Measurements from ENCODE around the gene UTP14C.
"Not testable (repeated sequence)": the region's sequence is repeated elsewhere in the genome, so short reads cannot be mapped to it uniquely, and the experiment has no call there.

The UTP14C gene

GRCh38 chr13:51984904-51985303, 39.6 kb upstream of the UTP14C start:
- H2BK120ac ChIP-seq (ENCODE audit: insufficient read depth, low read length, poor library complexity); H2AK5ac ChIP-seq (ENCODE audit: low read length); H3K23ac ChIP-seq (ENCODE audit: low read length); H4K8ac ChIP-seq (ENCODE audit: low read depth, low read length); H3K27ac ChIP-seq (ENCODE audit: low read depth, low read length); DNase-seq; H4K91ac ChIP-seq (ENCODE audit: low read depth, low read length); H3K4me1 ChIP-seq (ENCODE audit: control insufficient read depth in 1 of 2, insufficient read depth in 2 of 2, low read length in 2 of 2); H3K9ac ChIP-seq (ENCODE audit: low read length); H3K79me2 ChIP-seq (ENCODE audit: control insufficient read depth, insufficient read depth, low read length, poor library complexity); H2BK5ac ChIP-seq (ENCODE audit: low read depth, low read length, poor library complexity); H3K79me1 ChIP-seq (ENCODE audit: low read length); H3K9me3 ChIP-seq (ENCODE audit: insufficient read depth, low read depth, low read length); H3K4me2 ChIP-seq (ENCODE audit: low read length); H3K18ac ChIP-seq (ENCODE audit: low read length); H3K27me3 ChIP-seq (ENCODE audit: insufficient read depth, low read length); H2BK12ac ChIP-seq (ENCODE audit: low read length); H3K4me3 ChIP-seq (ENCODE audit: low read depth, low read length); H4K12ac ChIP-seq (ENCODE audit: low read depth, low read length); H2AFZ ChIP-seq (ENCODE audit: insufficient read depth, low read length, poor library complexity); H3K4ac ChIP-seq (ENCODE audit: low read depth, low read length); H3K36me3 ChIP-seq (ENCODE audit: control insufficient read depth in 1 of 2, insufficient read depth in 2 of 2, low read length in 2 of 2); H3K14ac ChIP-seq (ENCODE audit: low read length): not testable (repeated sequence)
- no CpG with 5 or more reads among the region's 4 CpGs for WGBS (ENCODE audit: extremely low coverage, insufficient coverage, insufficient read length)

GRCh38 chr13:51988988-51989618, 35.4 kb upstream of the UTP14C start:
- Histone ChIP-seq H4K8ac (ENCODE audit: low read depth, low read length) (no peak overlapping the region), H3K14ac (ENCODE audit: low read length) (no peak overlapping the region), H3K23ac (ENCODE audit: low read length) (no peak overlapping the region), H3K9ac (ENCODE audit: low read length) (no peak overlapping the region), H3K4me2 (ENCODE audit: low read length) (no peak overlapping the region), H3K9me3 (ENCODE audit: insufficient read depth, low read depth, low read length) (no peaks in the 10 kb centered on the region), H3K36me3 (ENCODE audit: control insufficient read depth in 1 of 2, insufficient read depth in 2 of 2, low read length in 2 of 2) (no peaks in the 10 kb centered on the region), H2BK12ac (ENCODE audit: low read length) (no peak overlapping the region), H3K79me2 (ENCODE audit: control insufficient read depth, insufficient read depth, low read length, poor library complexity) (no peaks in the 10 kb centered on the region), H3K4me1 (ENCODE audit: control insufficient read depth in 1 of 2, insufficient read depth in 2 of 2, low read length in 2 of 2) (no peaks in the 10 kb centered on the region), H3K4me3 (ENCODE audit: low read depth, low read length) (no peak overlapping the region), H4K12ac (ENCODE audit: low read depth, low read length) (no peak overlapping the region), H2BK5ac (ENCODE audit: low read depth, low read length, poor library complexity) (no peak overlapping the region), H2AK5ac (ENCODE audit: low read length) (no peak overlapping the region), H3K4ac (ENCODE audit: low read depth, low read length) (no peak overlapping the region), H3K27ac (ENCODE audit: low read depth, low read length) (no peak overlapping the region), H4K91ac (ENCODE audit: low read depth, low read length) (no peak overlapping the region), H2BK120ac (ENCODE audit: insufficient read depth, low read length, poor library complexity) (no peak overlapping the region), H3K79me1 (ENCODE audit: low read length) (no peaks in the 10 kb centered on the region), H3K18ac (ENCODE audit: low read length) (no peak overlapping the region), H3K27me3 (ENCODE audit: insufficient read depth, low read length) (no peaks in the 10 kb centered on the region), H2AFZ (ENCODE audit: insufficient read depth, low read length, poor library complexity) (no peak overlapping the region)
- WGBS (ENCODE audit: extremely low coverage, insufficient coverage, insufficient read length): no CpG with 5 or more reads among the region's 3 CpGs
- DNase-seq: no peak

- no peak overlapping the region for H4K12ac ChIP-seq (ENCODE audit: low read depth, low read length)
- H3K4me1 ChIP-seq (ENCODE audit: control insufficient read depth in 1 of 2, insufficient read depth in 2 of 2, low read length in 2 of 2): peaks cover under 1 to 7% of the 10 kb centered on the region in 2 experiments
- no peak overlapping the region for H3K18ac ChIP-seq (ENCODE audit: low read length)
- H2BK12ac ChIP-seq (ENCODE audit: low read length): no peak overlapping the region
- no peak overlapping the region for H3K14ac ChIP-seq (ENCODE audit: low read length)
- H3K79me1 ChIP-seq (ENCODE audit: low read length): no peaks in the 10 kb centered on the region
- no peak for DNase-seq
- no peaks in the 10 kb centered on the region for H3K36me3 ChIP-seq (ENCODE audit: control insufficient read depth in 1 of 2, insufficient read depth in 2 of 2, low read length in 2 of 2)
- no peak overlapping the region for H3K9ac ChIP-seq (ENCODE audit: low read length)
- H4K91ac ChIP-seq (ENCODE audit: low read depth, low read length): no peak overlapping the region
- no peak overlapping the region for H3K4ac ChIP-seq (ENCODE audit: low read depth, low read length)
- H3K23ac ChIP-seq (ENCODE audit: low read length): no peak overlapping the region
- peaks cover 2% of the 10 kb centered on the region for H3K79me2 ChIP-seq (ENCODE audit: control insufficient read depth, insufficient read depth, low read length, poor library complexity)
- no peak overlapping the region for H3K4me2 ChIP-seq (ENCODE audit: low read length)
- H2AFZ ChIP-seq (ENCODE audit: insufficient read depth, low read length, poor library complexity): no peak overlapping the region
- H3K27ac ChIP-seq (ENCODE audit: low read depth, low read length): no peak overlapping the region
- H2AK5ac ChIP-seq (ENCODE audit: low read length): no peak overlapping the region
- no peaks in the 10 kb centered on the region for H3K9me3 ChIP-seq (ENCODE audit: insufficient read depth, low read depth, low read length)
- no peak overlapping the region for H2BK5ac ChIP-seq (ENCODE audit: low read depth, low read length, poor library complexity)
- no peak overlapping the region for H4K8ac ChIP-seq (ENCODE audit: low read depth, low read length)
- WGBS (ENCODE audit: extremely low coverage, insufficient coverage, insufficient read length): no CpG with 5 or more reads among the region's 2 CpGs
- no peaks in the 10 kb centered on the region for H3K27me3 ChIP-seq (ENCODE audit: insufficient read depth, low read length)
- no peak overlapping the region for H2BK120ac ChIP-seq (ENCODE audit: insufficient read depth, low read length, poor library complexity)
- H3K4me3 ChIP-seq (ENCODE audit: low read depth, low read length): no peak overlapping the region
Observed at GRCh38 chr13:51993713-51994112, 30.8 kb upstream of the UTP14C start.

GRCh38 chr13:51995677-51996551, 28.6 kb upstream of the UTP14C start:
- H3K4me1 ChIP-seq (ENCODE audit: control insufficient read depth in 1 of 2, insufficient read depth in 2 of 2, low read length in 2 of 2): peaks cover 10 to 16% of the 10 kb centered on the region in 2 experiments
- peaks cover 2% of the 10 kb centered on the region for H3K79me2 ChIP-seq (ENCODE audit: control insufficient read depth, insufficient read depth, low read length, poor library complexity)
- no peak overlapping the region for H3K23ac ChIP-seq (ENCODE audit: low read length)
- no peak overlapping the region for H3K4me3 ChIP-seq (ENCODE audit: low read depth, low read length)
- no peak overlapping the region for H3K27ac ChIP-seq (ENCODE audit: low read depth, low read length)
- no peaks in the 10 kb centered on the region for H3K36me3 ChIP-seq (ENCODE audit: control insufficient read depth in 1 of 2, insufficient read depth in 2 of 2, low read length in 2 of 2)
- no peak for DNase-seq
- H4K8ac ChIP-seq (ENCODE audit: low read depth, low read length): no peak overlapping the region
- no peak overlapping the region for H3K18ac ChIP-seq (ENCODE audit: low read length)
- H3K9ac ChIP-seq (ENCODE audit: low read length): no peak overlapping the region
- H3K4ac ChIP-seq (ENCODE audit: low read depth, low read length): no peak overlapping the region
- H4K12ac ChIP-seq (ENCODE audit: low read depth, low read length): no peak overlapping the region
- no peak overlapping the region for H2BK5ac ChIP-seq (ENCODE audit: low read depth, low read length, poor library complexity)
- no peak overlapping the region for H3K4me2 ChIP-seq (ENCODE audit: low read length)
- no peak overlapping the region for H2AFZ ChIP-seq (ENCODE audit: insufficient read depth, low read length, poor library complexity)
- H4K91ac ChIP-seq (ENCODE audit: low read depth, low read length): no peak overlapping the region
- no peaks in the 10 kb centered on the region for H3K9me3 ChIP-seq (ENCODE audit: insufficient read depth, low read depth, low read length)
- H3K79me1 ChIP-seq (ENCODE audit: low read length): peaks cover 1% of the 10 kb centered on the region
- no peaks in the 10 kb centered on the region for H3K27me3 ChIP-seq (ENCODE audit: insufficient read depth, low read length)
- no peak overlapping the region for H2BK120ac ChIP-seq (ENCODE audit: insufficient read depth, low read length, poor library complexity)
- no peak overlapping the region for H2AK5ac ChIP-seq (ENCODE audit: low read length)
- no CpG with 5 or more reads among the region's 9 CpGs for WGBS (ENCODE audit: extremely low coverage, insufficient coverage, insufficient read length)
- no peak overlapping the region for H3K14ac ChIP-seq (ENCODE audit: low read length)
- H2BK12ac ChIP-seq (ENCODE audit: low read length): no peak overlapping the region

All from trophoblast cell (in vitro differentiated cells and primary cell).